UCSD-AML1 (cell line): ENCODE measurements around the gene C2orf80.
"Not testable (repeated sequence)": the region's sequence is repeated elsewhere in the genome, so short reads cannot be mapped to it uniquely, and the experiment has no call there.

Experiments used
- DNase-seq: peaks from one replicate; lab custom pipeline; 2025; ENCODE audit not compliant: unreplicated experiment; lab: John Stamatoyannopoulos, UW

C2orf80 gene

DNA sequence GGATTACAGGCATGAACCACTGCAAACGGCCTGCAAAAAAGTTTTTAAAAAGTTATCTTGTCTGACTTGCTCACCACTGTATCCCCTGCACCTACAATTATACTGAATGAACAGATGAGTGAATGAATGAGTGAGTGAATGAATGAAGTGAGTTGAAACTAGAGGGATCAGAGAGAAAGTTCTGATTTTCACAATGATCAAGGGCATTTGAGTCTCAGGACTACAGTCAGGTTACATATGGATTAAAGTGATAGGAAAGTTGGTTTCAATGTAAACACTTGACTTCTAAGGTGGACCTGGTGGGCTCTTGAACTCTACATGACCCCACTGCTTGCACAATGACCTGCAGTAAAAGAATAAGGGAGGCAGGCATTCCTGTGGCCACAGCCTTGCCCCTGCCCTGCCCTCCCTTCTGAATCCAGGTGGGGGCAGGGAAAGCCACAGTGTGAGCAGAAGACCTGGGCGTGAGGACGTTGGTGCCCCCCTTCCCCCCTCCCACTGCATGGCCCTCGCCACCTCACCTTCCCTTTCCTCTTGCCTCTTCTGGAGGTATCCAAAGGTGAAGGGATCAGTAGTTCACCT lies 10.7 kb downstream of the C2orf80 start:
- DNase-seq, result no peak

DNA sequence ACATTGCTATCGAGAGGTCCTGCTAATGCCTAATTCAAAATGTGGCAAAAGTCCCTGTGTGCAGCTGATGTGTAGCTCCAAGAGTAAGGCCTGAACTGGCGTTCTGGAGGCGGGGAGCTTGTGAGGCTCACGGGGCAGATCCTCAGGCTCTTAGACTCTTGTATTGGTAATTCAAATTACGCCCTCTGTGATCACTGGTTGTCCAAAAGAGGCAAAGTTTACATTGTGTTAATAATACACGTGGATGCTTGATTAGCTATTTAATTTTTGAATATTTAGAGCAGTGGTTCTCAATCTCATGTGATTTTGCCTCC lies 14.0 kb downstream of the C2orf80 start:
- DNase-seq, result no peak

DNA sequence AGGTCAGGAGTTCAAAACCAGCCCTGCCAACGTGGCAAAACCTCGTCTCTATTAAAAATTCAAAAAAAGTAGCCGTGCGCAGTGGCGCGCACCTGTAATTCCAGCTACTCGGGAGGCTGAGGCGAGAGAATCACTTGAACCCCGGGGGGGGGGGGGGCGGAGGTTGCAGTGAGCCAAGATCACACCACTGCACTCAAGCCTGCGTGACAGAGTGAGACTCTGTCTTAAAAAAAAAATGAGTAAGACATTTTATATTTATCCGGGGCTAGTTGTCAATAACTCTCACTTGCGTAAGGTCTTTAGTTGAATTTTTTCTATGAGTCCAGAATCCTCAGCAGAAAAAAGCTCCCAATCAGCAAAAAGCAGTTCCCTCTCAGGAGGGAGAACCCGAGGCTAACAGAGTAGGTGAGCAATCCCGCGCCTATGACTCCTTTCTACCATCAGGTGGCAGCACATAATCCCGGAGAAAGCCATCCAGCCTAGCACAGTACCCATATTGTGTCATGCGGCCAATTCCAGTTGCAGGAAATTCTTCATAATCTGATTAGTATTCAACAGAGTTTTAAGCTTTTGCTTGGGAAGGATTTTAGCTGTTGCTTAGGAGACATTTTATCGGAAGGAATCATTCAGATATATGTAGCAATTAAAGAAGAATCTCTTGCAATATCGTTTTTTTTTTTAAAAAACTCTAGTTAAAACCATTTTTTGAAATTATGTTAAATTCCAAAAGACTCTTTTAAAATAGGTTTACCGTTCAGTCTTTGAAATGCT lies 14.6 kb downstream of the C2orf80 start:
- DNase-seq, result peak; percentile 66

- no peak for DNase-seq
These were observed 15.7 kb downstream of the C2orf80 start for GRCh38 chr2:208174144-208174543.

DNA sequence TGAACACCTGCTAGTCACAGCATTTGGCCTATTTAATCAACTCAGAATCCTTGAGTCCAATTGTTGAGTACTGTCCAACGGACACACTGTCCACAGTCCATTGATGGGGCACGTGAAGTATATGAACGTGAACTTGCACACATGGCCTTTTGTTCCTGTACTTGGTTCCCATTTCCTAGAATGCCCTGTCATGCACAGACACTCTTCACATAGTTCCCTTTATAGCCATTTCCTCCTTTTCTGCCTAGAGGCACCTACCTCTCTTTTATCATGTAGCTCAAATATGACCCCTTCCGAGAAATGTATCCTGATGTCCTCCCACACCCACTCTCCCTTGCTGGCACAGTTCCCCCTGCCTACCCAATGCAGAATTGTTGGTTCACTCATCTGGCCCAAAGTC lies 17.7 kb downstream of the C2orf80 start:
- peak; percentile 61 for DNase-seq

DNA sequence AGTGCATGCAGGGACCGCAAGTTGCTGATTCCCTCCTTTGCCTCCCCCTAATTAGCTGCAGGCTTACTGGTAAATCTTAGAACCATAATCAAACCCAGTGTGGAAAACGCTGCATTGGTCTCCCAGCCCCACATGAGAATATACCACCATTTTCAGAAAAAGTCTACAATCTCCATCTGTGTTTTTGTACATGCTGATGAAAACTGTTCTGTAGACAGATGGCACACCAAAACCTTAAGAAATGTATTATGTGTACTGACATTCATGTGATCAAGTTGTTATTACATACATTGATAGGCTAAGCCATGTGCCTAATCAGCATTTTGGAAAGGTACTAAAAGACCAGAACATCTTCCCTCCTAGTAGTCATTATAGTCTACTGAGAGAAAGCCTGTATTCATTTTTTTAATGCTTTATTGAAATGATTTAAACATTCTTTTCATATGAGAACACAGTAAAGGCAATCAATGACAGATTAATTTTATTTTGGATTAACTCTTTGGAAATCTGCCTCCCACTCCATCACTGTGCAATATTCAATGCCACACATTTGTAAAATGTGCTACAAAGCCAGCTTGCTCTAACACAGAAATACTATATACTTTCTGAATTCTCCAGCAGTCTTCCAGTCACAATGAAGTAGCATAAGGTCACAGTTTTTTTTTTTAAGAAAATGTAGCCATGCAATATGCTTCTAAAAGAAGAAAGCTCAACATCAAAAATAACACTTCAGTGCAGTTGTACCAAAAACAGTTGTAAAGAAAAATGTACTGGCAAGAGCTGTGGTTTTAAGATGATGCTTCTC lies 24.7 kb downstream of the C2orf80 start:
- no peak for DNase-seq

GRCh38 chr2:208163489-208163888 lies 26.3 kb downstream of the C2orf80 start, which contains the start of gene CRYGA:
Gene CRYGA (minus strand): TSS chr2:208163589. CDS start chr2:208163556, 33 bp downstream.
- DNase-seq, result no peak

GRCh38 chr2:208156439-208156838 lies 33.4 kb downstream of the C2orf80 start:
- no peak for DNase-seq

- no peak for DNase-seq
These were observed 36.7 kb downstream of the C2orf80 start for GRCh38 chr2:208153156-208153555.

DNA sequence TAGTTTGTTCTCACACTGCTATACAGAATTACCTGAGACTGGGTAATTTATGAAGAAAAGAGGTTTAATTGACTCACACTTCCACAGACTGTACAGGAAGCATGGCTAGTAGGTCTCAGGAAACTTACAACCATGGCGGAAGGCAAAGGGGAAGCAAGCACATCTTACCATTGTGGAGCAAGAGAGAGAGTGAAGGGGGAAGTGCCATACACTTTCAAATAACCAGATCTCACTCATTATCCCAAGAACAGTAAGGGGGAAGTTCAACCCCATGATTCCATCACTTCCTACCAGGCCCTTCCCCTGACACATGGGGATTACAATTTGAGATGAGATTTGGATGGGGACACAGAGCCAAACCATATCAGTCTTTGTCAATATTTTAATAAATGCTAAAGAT lies 38.9 kb downstream of the C2orf80 start:
- DNase-seq, result peak; percentile 15

GRCh38 chr2:208150094-208150493 lies 39.7 kb downstream of the C2orf80 start:
- no peak for DNase-seq

GRCh38 chr2:208148803-208149202 lies 41.0 kb downstream of the C2orf80 start:
- no peak for DNase-seq

DNA sequence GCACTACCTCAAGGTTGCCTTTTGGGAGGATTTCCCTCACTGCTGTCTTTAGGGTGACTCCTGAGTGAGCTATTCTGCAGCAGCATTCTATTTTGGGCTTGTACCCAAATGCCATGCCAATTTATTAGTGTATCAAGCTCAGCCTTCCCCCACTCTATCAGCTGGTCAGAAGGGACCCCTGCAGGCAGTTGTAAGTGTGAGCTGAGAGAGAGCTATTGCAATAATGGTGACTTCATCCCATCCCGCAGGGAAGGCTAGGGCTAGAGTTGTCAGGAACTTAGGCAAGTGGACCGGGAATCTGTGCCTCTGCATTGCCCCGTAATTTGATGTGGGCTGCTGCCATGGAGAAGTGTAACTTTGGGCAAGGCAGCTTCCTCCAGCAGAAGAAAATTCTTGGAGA lies 42.1 kb downstream of the C2orf80 start:
- DNase-seq, result no peak

DNA sequence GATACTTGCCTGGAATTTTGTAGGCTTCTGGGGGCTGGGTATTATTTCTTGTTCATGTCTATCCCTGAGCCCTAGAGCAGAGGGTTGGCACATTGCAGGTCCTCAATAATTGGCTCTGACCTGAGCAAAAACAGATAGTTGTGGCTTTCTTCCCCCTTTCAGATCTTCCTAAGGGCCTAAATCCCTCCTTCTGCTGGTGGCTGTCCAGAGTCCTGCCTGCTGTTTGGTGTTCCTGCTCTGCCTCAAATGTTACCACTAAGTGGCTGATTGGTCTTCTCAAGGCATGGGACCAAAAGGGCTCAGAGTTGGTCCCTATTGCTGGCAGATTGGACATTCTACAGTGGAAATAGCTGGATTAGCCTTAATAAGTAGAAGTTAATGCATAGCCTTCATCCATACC lies 42.8 kb downstream of the C2orf80 start:
- no peak for DNase-seq

GRCh38 chr2:208146006-208146405 lies 43.8 kb downstream of the C2orf80 start, which contains the start of gene CRYGB:
Gene CRYGB (minus strand): TSS chr2:208146158. CDS start chr2:208146120, 38 bp downstream.
- no peak for DNase-seq

GRCh38 chr2:208142925-208143799 lies 46.7 kb downstream of the C2orf80 start:
- no peak for DNase-seq

GRCh38 chr2:208142240-208142924 lies 47.4 kb downstream of the C2orf80 start:
- DNase-seq, result no peak

DNA sequence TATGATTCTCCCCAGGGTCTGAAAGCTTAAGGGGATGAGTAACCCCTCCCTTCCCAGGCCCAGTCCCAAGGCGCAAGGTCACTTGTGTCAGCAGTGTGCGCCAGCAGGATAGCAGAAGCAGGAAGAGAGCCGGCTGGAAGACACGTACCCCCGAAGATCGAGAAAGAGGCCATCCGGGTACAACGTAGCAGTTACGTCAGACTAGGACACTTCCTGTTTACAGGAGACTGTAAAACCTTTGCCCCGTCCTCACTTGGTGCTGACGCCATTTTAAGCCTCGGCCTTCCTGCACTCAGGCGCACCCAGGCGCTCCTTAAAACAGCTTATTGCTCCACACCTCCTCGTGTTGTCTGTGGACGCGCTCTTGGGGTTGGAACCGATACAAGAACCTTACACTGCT lies 50.4 kb downstream of the C2orf80 start:
- no peak for DNase-seq

- not testable (repeated sequence) for DNase-seq
These were observed 51.5 kb downstream of the C2orf80 start for GRCh38 chr2:208138334-208138733.

DNA sequence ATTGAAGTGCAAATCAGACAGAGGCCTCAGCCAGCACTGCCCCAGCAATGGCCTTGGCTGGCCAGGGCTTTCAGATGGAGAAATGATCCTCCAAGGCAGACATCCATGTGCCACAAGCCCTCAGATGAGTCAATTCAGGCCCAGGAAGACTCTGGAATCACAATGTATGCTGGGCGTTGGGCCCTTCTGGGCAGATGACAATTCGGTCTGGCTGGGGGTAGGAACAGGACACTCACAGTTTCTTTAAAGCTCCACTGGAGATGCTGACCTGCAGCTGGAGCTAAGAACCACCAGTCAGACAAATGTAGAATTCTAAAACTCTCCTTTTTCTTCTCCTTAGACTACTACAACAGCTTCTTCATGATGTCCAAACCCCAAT lies 53.1 kb downstream of the C2orf80 start:
- no peak for DNase-seq
